H1 (cell line): ENCODE data around the gene ENPP6. TPM values are rescaled to one million over a fixed set of nuclear protein-coding genes. Genes with fewer than 3 reads are reported as not detected.

Experiments used
- CTCF ChIA-PET: fragments of 300-600 bp; sonication (Branson Sonifier 250); formaldehyde crosslinking; loops from one replicate; lab custom pipeline; 2021; ENCODE audit not compliant: partially characterized antibody; lab: Charles Lee
- POLR2A ChIA-PET: fragments of 300-600 bp; sonication (Branson Sonifier 250); formaldehyde crosslinking; loops from one replicate; lab custom pipeline; 2021; ENCODE audit warnings: inconsistent platforms; ENCODE audit not compliant: partially characterized antibody; lab: Charles Lee
- DNase-seq, 2 experiments: peaks; one replicate each; pipeline versions ENCODE4 v3.0.0 to v3.0.0-alpha.2; 2010 to 2022; ENCODE audit warnings: low spot score in 2 of 2, low read depth in 1 of 2, mixed read lengths in 1 of 2
- FAIRE-seq: peaks from 2 replicates; lab custom pipeline; 2011; peaks lifted over from hg19 to GRCh38; lab: Jason Lieb, UNC
- H2AFZ ChIP-seq: 2 replicates; pipeline ENCODE4 v1.8.1; 2012; ENCODE audit warnings: low read length, inconsistent platforms
- H2AK5ac ChIP-seq: 2 replicates; pipeline ENCODE4 v1.6.1; 2013; ENCODE audit warnings: low read depth, low read length
- H2BK120ac ChIP-seq: replicated peaks from 2 replicates; pipeline ENCODE3; 2013; ENCODE audit warnings: low read depth, low read length, inconsistent platforms
- H2BK12ac ChIP-seq: 2 replicates; pipeline ENCODE4 v1.6.1; 2013; ENCODE audit warnings: low read depth, low read length
- H2BK15ac ChIP-seq: 2 replicates; pipeline ENCODE4 v1.6.1; 2013; ENCODE audit warnings: low read length
- H2BK20ac ChIP-seq: 2 replicates; pipeline ENCODE4 v1.6.1; 2013; ENCODE audit warnings: low read length
- H2BK5ac ChIP-seq: 2 replicates; pipeline ENCODE4 v1.6.1; 2013; ENCODE audit warnings: low read depth, low read length
- H3K14ac ChIP-seq: 2 replicates; pipeline ENCODE4 v1.6.1; 2013; ENCODE audit warnings: inconsistent platforms; ENCODE audit not compliant: insufficient read length
- H3K18ac ChIP-seq: 2 replicates; pipeline ENCODE4 v1.6.1; 2013; ENCODE audit warnings: low read length; ENCODE audit errors: extremely low read depth
- H3K23ac ChIP-seq: 2 replicates; pipeline ENCODE4 v1.6.1; 2013; ENCODE audit warnings: inconsistent platforms; ENCODE audit not compliant: insufficient read length
- H3K23me2 ChIP-seq: 2 replicates; pipeline ENCODE4 v1.6.1; 2013; ENCODE audit warnings: low read depth, low read length
- H3K27ac ChIP-seq: 2 replicates; pipeline ENCODE4 v1.6.1; 2011; ENCODE audit warnings: low read depth, low read length, inconsistent platforms
- H3K27me3 ChIP-seq, 4 experiments: replicated peaks in 1 of 4; 1 replicate in 1 of 4; 2 replicates in 3 of 4; pipeline versions ENCODE4 v1.6.1 to v1.8.1; 2011 to 2013; ENCODE audit warnings: low read length in 3 of 4, mild to moderate bottlenecking in 3 of 4, inconsistent platforms in 2 of 4, mixed read lengths in 2 of 4, moderate library complexity in 1 of 4; ENCODE audit not compliant: control insufficient read depth in 3 of 4, insufficient read depth in 3 of 4; ENCODE audit errors: extremely low read depth in 1 of 4
- H3K36me3 ChIP-seq, 4 experiments: 2 replicates each; pipeline versions ENCODE4 v1.6.1 to v1.8.1; 2011 to 2013; ENCODE audit warnings: mild to moderate bottlenecking in 4 of 4, low read length in 3 of 4, moderate library complexity in 2 of 4, control low read depth in 1 of 4, inconsistent platforms in 1 of 4; ENCODE audit not compliant: insufficient read depth in 4 of 4, control insufficient read depth in 2 of 4
- H3K4ac ChIP-seq: replicated peaks from 2 replicates; pipeline ENCODE3; 2013; ENCODE audit warnings: low read length, low read depth, mixed read lengths, inconsistent platforms; ENCODE audit not compliant: insufficient read length
- H3K4me1 ChIP-seq, 4 experiments: replicated peaks in 1 of 4; 1 replicate in 1 of 4; 2 replicates in 3 of 4; pipeline versions ENCODE4 v1.6.1 to v1.8.1; 2011 to 2013; ENCODE audit warnings: low read length in 3 of 4, inconsistent platforms in 2 of 4, mixed read lengths in 1 of 4; ENCODE audit not compliant: insufficient read depth in 4 of 4, control insufficient read depth in 3 of 4
- H3K4me2 ChIP-seq, 2 experiments: 2 replicates each; pipeline versions ENCODE4 v1.6.1 to v1.8.1; 2011 to 2013; ENCODE audit warnings: low read depth in 2 of 2, low read length in 2 of 2, control low read depth in 1 of 2, inconsistent platforms in 1 of 2, mild to moderate bottlenecking in 1 of 2; ENCODE audit not compliant: insufficient read depth in 1 of 2
- H3K4me3 ChIP-seq, 4 experiments: fragments of 200-600, 300-600 bp in 1 of 4; sonication (generic), shearing (Covaris generic), sonication (Bioruptor Twin) in 1 of 4; 2 replicates each; pipeline versions ENCODE4 v1.5.1 to v1.8.1; 2011 to 2016; ENCODE audit warnings: low read length in 4 of 4, low read depth in 3 of 4, control low read depth in 2 of 4, inconsistent platforms in 2 of 4, mild to moderate bottlenecking in 2 of 4, mixed read lengths in 1 of 4, moderate library complexity in 1 of 4; ENCODE audit not compliant: insufficient read depth in 2 of 4; ENCODE audit errors: extremely low read depth in 1 of 4
- H3K56ac ChIP-seq: replicated peaks from 2 replicates; pipeline ENCODE3; 2013; ENCODE audit warnings: low read depth, mild to moderate bottlenecking, mixed read lengths, low read length, inconsistent platforms; ENCODE audit not compliant: insufficient read length
- H3K79me1 ChIP-seq: 2 replicates; pipeline ENCODE4 v1.6.1; 2013; ENCODE audit warnings: low read depth, low read length, control low read depth
- H3K79me2 ChIP-seq, 2 experiments: 2 replicates each; pipeline versions ENCODE4 v1.6.1 to v1.8.1; 2012 to 2013; ENCODE audit warnings: low read length in 2 of 2, mild to moderate bottlenecking in 2 of 2, inconsistent platforms in 1 of 2; ENCODE audit not compliant: insufficient read depth in 2 of 2, control insufficient read depth in 1 of 2
- H3K9ac ChIP-seq, 4 experiments: replicated peaks in 1 of 4; 1 replicate in 1 of 4; 2 replicates in 3 of 4; pipeline versions ENCODE4 v1.6.1 to v1.8.1; 2011 to 2013; ENCODE audit warnings: low read depth in 3 of 4, low read length in 3 of 4, control low read depth in 2 of 4, mild to moderate bottlenecking in 2 of 4, moderate library complexity in 2 of 4, inconsistent platforms in 1 of 4; ENCODE audit errors: extremely low read depth in 1 of 4
- H3K9me3 ChIP-seq, 2 experiments: 2 replicates each; pipeline versions ENCODE4 v1.6.1 to v1.8.1; 2012 to 2013; ENCODE audit warnings: mild to moderate bottlenecking in 2 of 2, moderate library complexity in 2 of 2, control low read depth in 1 of 2, inconsistent platforms in 1 of 2, low read depth in 1 of 2, low read length in 1 of 2, mixed read lengths in 1 of 2; ENCODE audit not compliant: insufficient read depth in 2 of 2
- H4K20me1 ChIP-seq, 2 experiments: replicated peaks in 1 of 2; 2 replicates each; pipeline versions ENCODE3 to v1.8.1; 2011 to 2013; ENCODE audit warnings: inconsistent platforms in 2 of 2, low read length in 2 of 2, mild to moderate bottlenecking in 1 of 2; ENCODE audit not compliant: insufficient read depth in 2 of 2, control insufficient read depth in 1 of 2
- H4K5ac ChIP-seq: 2 replicates; pipeline ENCODE4 v1.6.1; 2013; ENCODE audit warnings: low read length, low read depth, mixed read lengths, inconsistent platforms; ENCODE audit not compliant: insufficient read length
- H4K8ac ChIP-seq: 2 replicates; pipeline ENCODE4 v1.8.0; 2013; ENCODE audit warnings: mild to moderate bottlenecking, moderate library complexity, low read length, inconsistent platforms; ENCODE audit not compliant: insufficient read depth; ENCODE audit errors: extremely low read depth
- H4K91ac ChIP-seq: replicated peaks from 2 replicates; pipeline ENCODE3; 2013; ENCODE audit warnings: low read length, mixed read lengths, inconsistent platforms; ENCODE audit not compliant: insufficient read length
- ATF3 ChIP-seq: IDR thresholded peaks from 2 replicates; pipeline ENCODE4 v1.6.1; 2011; ENCODE audit warnings: low read depth, mild to moderate bottlenecking, low read length; ENCODE audit not compliant: insufficient read depth
- CEBPB ChIP-seq: IDR thresholded peaks from 2 replicates; pipeline ENCODE4 v1.6.1; 2012; ENCODE audit warnings: low read depth, low read length
- WGBS, 2 experiments: shearing (Covaris generic) in 1 of 2; methylation state at CpG; one replicate each; pipeline versions ENCODE4 v1.1.6 to v1.1.7; 2013 to 2015; ENCODE audit warnings: low lambda C conversion rate in 2 of 2, mixed read lengths in 2 of 2, inconsistent platforms in 1 of 2, low coverage in 1 of 2, missing lambda C conversion rate in 1 of 2; ENCODE audit not compliant: insufficient replicate concordance in 2 of 2, insufficient coverage in 1 of 2, insufficient read length in 1 of 2; ENCODE audit errors: extremely low coverage in 1 of 2, missing lambda C conversion rate in 1 of 2; 5-methylcytosine and 5-hydroxymethylcytosine counted together
- polyA plus RNA-seq, 7 experiments: library from polyadenylated mRNA; depleted of rRNA in 3 of 7; stranded (reverse) in 5 of 7; unstranded in 2 of 7; fragments of >200 nt in 5 of 7; fragments of 200-250 nt in 2 of 7; gene quantifications; 1 replicate in 5 of 7; 2 replicates in 1 of 7; 4 replicates in 1 of 7; pipeline versions ENCODE4 v1.2.1 to v1.2.3, GENCODE V29; 2011 to 2013; ENCODE audit warnings: missing spikeins in 2 of 7, mixed read lengths in 2 of 7
- total RNA-seq: library from RNA; stranded (reverse); fragmentation: NEBNext Ultra II Directional; extraction: Animal tissue kit (Norgen Biotek cat#: 25700); gene quantifications from 2 replicates; pipeline ENCODE4 v1.2.1, GENCODE V29; 2021

Gene ENPP6
- total and polyA plus RNA-seq, 2 of the 8 experiments (the other 6 are each of a cell fraction or from before 2014, with no cell fraction given) = 0.11 to 0.20 TPM

GRCh38 chr4:184162596-184162995 lies 55.1 kb downstream of the ENPP6 start:
- Histone ChIP-seq H4K91ac (no peak overlapping the region), H3K4me2 (no peak overlapping the region), H2AK5ac (no peak overlapping the region), H3K79me1 (no peaks in the 10 kb centered on the region), H2BK5ac (no peak overlapping the region), H3K14ac (no peak overlapping the region), H4K5ac (no peak overlapping the region), H3K27ac (no peak overlapping the region), H3K56ac (no peak overlapping the region), H4K20me1 (no peaks in the 10 kb centered on the region), H2BK20ac (no peak overlapping the region), H4K8ac (no peak overlapping the region), H3K4me1 (peaks cover 4 to 13% (median 9%) of the 10 kb centered on the region in 4 experiments), H3K23me2 (no peaks in the 10 kb centered on the region), H3K18ac (no peak overlapping the region), H3K23ac (no peak overlapping the region), H3K9me3 (no peaks in the 10 kb centered on the region), H3K36me3 (no peaks in the 10 kb centered on the region), H3K27me3 (no peaks in the 10 kb centered on the region), H2AFZ (no peak overlapping the region), H2BK12ac (no peak overlapping the region), H3K4me3 (no peak overlapping the region), H2BK15ac (no peak overlapping the region), H3K4ac (no peak overlapping the region), H3K9ac (no peak overlapping the region), H3K79me2 (no peaks in the 10 kb centered on the region), H2BK120ac (no peak overlapping the region)
- POLR2A ChIA-PET = no interaction called here
- CTCF ChIA-PET = interaction anchor here (1.6 to 10.2 kb wide), 6 partner anchors 12 to 455 kb away, joined by 3 to 151 read pairs (median 14); no protein-coding TSS in a partner anchor
- 81% methylated on average over 5 of the region's 5 CpGs; no CpG with 5 or more reads in 1 of the 2 experiments for WGBS, 2 experiments
- FAIRE-seq (no peak), DNase-seq (no peak)
- no peak for TF ChIP-seq CEBPB
- TF ChIP-seq ATF3 = no peak
